PC-9 (cell line): ENCODE measurements around the gene RPS8.

ENCODE experiments used
- CTCF ChIP-seq: fragments of 200-600 bp; sonication (generic); conservative IDR thresholded peaks from 2 replicates; pipeline ENCODE4 v1.6.1; 2017; ENCODE audit warnings: mixed run types, antibody characterized with exemption, mild to moderate bottlenecking, moderate library complexity
- EZH2 ChIP-seq: fragments of 200-600 bp; sonication (generic); IDR thresholded peaks from 2 replicates; pipeline ENCODE4 v1.8.0; 2017; ENCODE audit warnings: antibody characterized with exemption, low read depth

- TF ChIP-seq CTCF (no peak), EZH2 (no peak)
Measured at GRCh38 chr1:44792736-44793502, 17.6 kb downstream of the RPS8 start.
